Fibroblast of lung (primary cell): ENCODE results near the gene C1QL3. TPM values are rescaled to one million over a fixed set of nuclear protein-coding genes. Genes with fewer than 3 reads are reported as not detected.

Experiments used
- DNase-seq, 2 donors: peaks; one replicate each; pipeline versions ENCODE4 v3.0.0 to v3.0.0-alpha.2; 2010; ENCODE audit warnings: low read depth in 2 of 2
- H2AFZ ChIP-seq: 2 replicates; pipeline ENCODE4 v1.5.1; 2012; ENCODE audit warnings: low read length, control low read depth, inconsistent platforms
- H3K27ac ChIP-seq: 2 replicates; pipeline ENCODE4 v1.5.1; 2011; ENCODE audit warnings: low read length, control low read depth; ENCODE audit not compliant: insufficient read depth
- H3K27me3 ChIP-seq: 2 replicates; pipeline ENCODE4 v1.5.1; 2011; ENCODE audit warnings: mild to moderate bottlenecking, low read length; ENCODE audit not compliant: control insufficient read depth, insufficient read depth
- H3K36me3 ChIP-seq: 2 replicates; pipeline ENCODE4 v1.5.1; 2011; ENCODE audit warnings: low read length; ENCODE audit not compliant: control insufficient read depth, insufficient read depth
- H3K4me1 ChIP-seq: 2 replicates; pipeline ENCODE4 v1.5.1; 2011; ENCODE audit warnings: low read length; ENCODE audit not compliant: control insufficient read depth, insufficient read depth; ENCODE audit errors: extremely low read depth
- H3K4me2 ChIP-seq: 2 replicates; pipeline ENCODE4 v1.5.1; 2011; ENCODE audit warnings: low read length, control low read depth; ENCODE audit not compliant: insufficient read depth; ENCODE audit errors: extremely low read depth
- H3K4me3 ChIP-seq, 4 experiments: fragments of 200-600 bp in 1 of 4; sonication (generic) in 1 of 4; replicated peaks in 1 of 4; 2 replicates each; pipeline ENCODE4 v1.5.1; 2011 to 2016; ENCODE audit warnings: low read length in 4 of 4, low read depth in 3 of 4, mild to moderate bottlenecking in 3 of 4, control low read depth in 2 of 4, inconsistent platforms in 1 of 4, mixed read lengths in 1 of 4; ENCODE audit not compliant: insufficient read depth in 1 of 4; ENCODE audit errors: control extremely low read depth in 1 of 4
- H3K79me2 ChIP-seq: 2 replicates; pipeline ENCODE4 v1.5.1; 2012; ENCODE audit warnings: mild to moderate bottlenecking, low read length, inconsistent platforms; ENCODE audit not compliant: control insufficient read depth, insufficient read depth
- H3K9ac ChIP-seq: 2 replicates; pipeline ENCODE4 v1.5.1; 2011; ENCODE audit warnings: mild to moderate bottlenecking, low read length, control low read depth; ENCODE audit not compliant: insufficient read depth
- H3K9me3 ChIP-seq: 2 replicates; pipeline ENCODE4 v1.5.1; 2012; ENCODE audit warnings: low read depth, low read length; ENCODE audit not compliant: control insufficient read depth, insufficient read depth
- H4K20me1 ChIP-seq: 2 replicates; pipeline ENCODE4 v1.5.1; 2011; ENCODE audit warnings: low read length; ENCODE audit not compliant: control insufficient read depth, insufficient read depth; ENCODE audit errors: extremely low read depth
- EZH2 ChIP-seq: IDR thresholded peaks from 2 replicates; pipeline ENCODE4 v1.5.1; 2012; ENCODE audit warnings: low read length, control low read depth, mild to moderate bottlenecking; ENCODE audit errors: missing control alignments
- polyA plus RNA-seq, 2 donors: library from polyadenylated mRNA; depleted of rRNA in 1 of 2; stranded (reverse) in 1 of 2; unstranded in 1 of 2; fragments of >200 nt; gene quantifications; 2 replicates each; pipeline ENCODE4 v1.2.1, GENCODE V29; 2011 to 2012; ENCODE audit warnings: missing spikeins in 1 of 2
- total RNA-seq: library from RNA; depleted of rRNA; stranded (reverse); fragments of >200 nt; gene quantifications from 2 replicates; pipeline ENCODE4 v1.2.1, GENCODE V29; 2014
- TF ChIP-seq, protein P1 (sequence below), 2 donors: IDR thresholded peaks in 1 of 2; conservative IDR thresholded peaks in 1 of 2; 1 replicate in 1 of 2; 2 replicates in 1 of 2; pipeline ENCODE4 v1.5.1; 2011 to 2012; ENCODE audit warnings: low read length in 2 of 2, control low read depth in 1 of 2, inconsistent platforms in 1 of 2, low read depth in 1 of 2, mild to moderate bottlenecking in 1 of 2

Gene C1QL3
- total and polyA plus RNA-seq, 2 donors (not counting 1 experiment from before 2014, with no cell fraction given): 0.17 TPM; not detected in 1

DNA sequence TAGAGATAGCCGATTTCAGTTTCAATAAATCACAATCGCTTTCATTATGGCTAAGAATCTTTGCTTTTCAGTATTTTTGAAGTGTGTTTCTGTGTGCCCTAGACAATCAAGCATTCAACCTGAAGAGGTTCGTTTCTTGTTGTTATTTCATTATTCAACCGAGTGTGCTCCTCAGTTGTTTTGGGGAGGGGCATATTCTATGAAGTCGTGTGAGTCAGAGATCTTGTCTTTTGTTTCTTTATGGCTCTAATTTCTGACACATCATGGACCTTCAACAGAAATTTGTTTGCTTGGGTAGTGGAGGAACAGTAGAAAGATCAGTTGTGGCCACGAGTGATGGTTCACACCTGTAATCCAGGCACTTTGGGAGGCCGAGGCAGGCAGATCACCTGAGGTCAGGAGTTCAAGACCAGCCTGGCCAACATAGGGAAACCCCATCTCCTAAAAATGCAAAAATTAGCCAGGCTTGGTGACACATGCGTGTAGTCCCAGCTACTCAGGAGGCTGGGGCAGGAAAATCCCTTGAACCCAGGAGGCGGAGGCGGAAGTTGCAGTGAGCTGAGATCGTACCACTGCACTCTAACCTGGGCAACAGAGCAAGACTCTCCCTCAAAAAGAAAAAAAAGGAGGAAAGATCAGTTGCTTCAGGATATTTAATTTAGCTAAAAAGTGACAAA is 38.3 kb downstream of the C1QL3 start:
- Histone ChIP-seq H3K79me2 (no peaks in the 10 kb centered on the region), H3K27me3 (no peaks in the 10 kb centered on the region), H3K36me3 (no peaks in the 10 kb centered on the region), H3K9ac (no peak overlapping the region), H3K27ac (no peak overlapping the region), H3K4me1 (no peaks in the 10 kb centered on the region), H4K20me1 (no peaks in the 10 kb centered on the region), H2AFZ (no peak overlapping the region), H3K4me3 (no peak overlapping the region), H3K4me2 (no peak overlapping the region), H3K9me3 (no peaks in the 10 kb centered on the region)
- DNase-seq: no peak
- no peak for TF ChIP-seq EZH2
- TF ChIP-seq, protein P1, sequence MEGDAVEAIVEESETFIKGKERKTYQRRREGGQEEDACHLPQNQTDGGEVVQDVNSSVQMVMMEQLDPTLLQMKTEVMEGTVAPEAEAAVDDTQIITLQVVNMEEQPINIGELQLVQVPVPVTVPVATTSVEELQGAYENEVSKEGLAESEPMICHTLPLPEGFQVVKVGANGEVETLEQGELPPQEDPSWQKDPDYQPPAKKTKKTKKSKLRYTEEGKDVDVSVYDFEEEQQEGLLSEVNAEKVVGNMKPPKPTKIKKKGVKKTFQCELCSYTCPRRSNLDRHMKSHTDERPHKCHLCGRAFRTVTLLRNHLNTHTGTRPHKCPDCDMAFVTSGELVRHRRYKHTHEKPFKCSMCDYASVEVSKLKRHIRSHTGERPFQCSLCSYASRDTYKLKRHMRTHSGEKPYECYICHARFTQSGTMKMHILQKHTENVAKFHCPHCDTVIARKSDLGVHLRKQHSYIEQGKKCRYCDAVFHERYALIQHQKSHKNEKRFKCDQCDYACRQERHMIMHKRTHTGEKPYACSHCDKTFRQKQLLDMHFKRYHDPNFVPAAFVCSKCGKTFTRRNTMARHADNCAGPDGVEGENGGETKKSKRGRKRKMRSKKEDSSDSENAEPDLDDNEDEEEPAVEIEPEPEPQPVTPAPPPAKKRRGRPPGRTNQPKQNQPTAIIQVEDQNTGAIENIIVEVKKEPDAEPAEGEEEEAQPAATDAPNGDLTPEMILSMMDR (conservative IDR thresholded peaks at IDR 0.05 in 1 of 2, IDR thresholded peaks at IDR 0.05 in 1 of 2; ENCODE audit: low read depth in 1 of 2, low read length in 2 of 2): no peak

DNA sequence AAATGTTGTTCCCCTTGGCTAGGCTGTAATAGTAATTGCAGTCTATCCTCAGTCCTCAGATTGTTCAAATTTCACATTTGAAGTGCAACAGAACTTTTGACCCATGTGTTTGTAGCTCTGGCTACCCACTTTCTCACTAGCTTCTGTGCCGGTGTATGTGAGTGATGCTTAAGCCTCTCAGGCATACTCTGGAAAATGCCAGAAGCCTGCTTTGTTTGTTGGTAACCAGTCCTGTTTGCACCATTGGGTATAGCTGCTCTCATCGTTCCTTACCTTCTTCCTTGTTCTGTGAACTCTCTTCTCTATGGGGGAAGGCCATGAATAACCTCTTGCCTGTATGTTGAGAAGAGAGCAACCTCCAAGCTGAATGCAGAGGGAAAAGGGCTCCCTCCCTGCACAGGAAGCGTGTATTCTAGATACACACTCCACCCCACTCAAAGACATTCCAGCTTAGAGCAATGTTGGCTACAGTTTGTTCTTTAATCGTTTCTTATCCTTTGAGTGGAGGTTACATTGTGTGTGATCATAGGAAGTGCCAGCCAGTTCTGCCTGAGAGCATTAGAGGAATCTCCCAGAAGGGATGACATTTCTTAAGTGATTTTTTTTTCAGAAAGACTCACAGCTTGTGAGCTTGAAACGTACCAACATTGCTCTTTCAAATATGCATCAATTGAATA is 40.5 kb downstream of the C1QL3 start:
- H3K4me1 ChIP-seq: no peaks in the 10 kb centered on the region
- no peak for DNase-seq
- no peaks in the 10 kb centered on the region for H3K36me3 ChIP-seq
- no peak overlapping the region for H3K27ac ChIP-seq
- H3K9me3 ChIP-seq: no peaks in the 10 kb centered on the region
- no peak overlapping the region for H3K4me2 ChIP-seq
- no peaks in the 10 kb centered on the region for H4K20me1 ChIP-seq
- TF ChIP-seq EZH2: no peak
- TF ChIP-seq, protein P1 (conservative IDR thresholded peaks at IDR 0.05 in 1 of 2, IDR thresholded peaks at IDR 0.05 in 1 of 2; ENCODE audit: low read depth in 1 of 2, low read length in 2 of 2): no peak
- no peak overlapping the region for H3K4me3 ChIP-seq
- no peak overlapping the region for H2AFZ ChIP-seq
- no peaks in the 10 kb centered on the region for H3K79me2 ChIP-seq
- no peaks in the 10 kb centered on the region for H3K27me3 ChIP-seq
- no peak overlapping the region for H3K9ac ChIP-seq

DNA sequence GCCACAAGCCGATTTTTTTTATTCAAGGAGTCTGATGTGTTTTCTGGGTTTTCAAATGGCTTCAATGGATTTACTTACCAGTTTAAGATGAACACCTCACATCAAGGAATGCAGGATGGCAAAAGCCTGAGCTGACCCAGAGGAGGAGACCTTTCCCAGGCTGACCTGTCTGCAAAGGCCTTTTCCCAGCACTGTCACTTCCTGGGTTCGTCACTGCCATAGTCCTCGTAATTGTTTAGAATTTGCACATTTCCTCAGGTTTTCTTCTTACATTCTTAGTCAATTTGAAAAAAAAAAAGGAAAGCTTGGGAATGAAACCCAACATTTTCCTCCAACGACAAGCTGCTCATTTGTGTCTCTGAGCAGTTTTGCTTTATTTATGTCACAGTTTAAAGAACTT is 42.9 kb downstream of the C1QL3 start:
- TF ChIP-seq, protein P1 (conservative IDR thresholded peaks at IDR 0.05 in 1 of 2, IDR thresholded peaks at IDR 0.05 in 1 of 2; ENCODE audit: low read depth in 1 of 2, low read length in 2 of 2): no peak
- no peak for TF ChIP-seq EZH2
- H3K9me3 ChIP-seq: no peaks in the 10 kb centered on the region
- no peak overlapping the region for H2AFZ ChIP-seq
- H3K4me1 ChIP-seq: no peaks in the 10 kb centered on the region
- no peaks in the 10 kb centered on the region for H4K20me1 ChIP-seq
- DNase-seq: no peak
- H3K4me2 ChIP-seq: no peak overlapping the region
- H3K36me3 ChIP-seq: no peaks in the 10 kb centered on the region
- no peak overlapping the region for H3K9ac ChIP-seq
- H3K27me3 ChIP-seq: no peaks in the 10 kb centered on the region
- H3K4me3 ChIP-seq: no peak overlapping the region
- H3K27ac ChIP-seq: no peak overlapping the region
- H3K79me2 ChIP-seq: no peaks in the 10 kb centered on the region
